Measurements from ENCODE around the gene TULP1.
"Not testable (repeated sequence)": the region's sequence is repeated elsewhere in the genome, so short reads cannot be mapped to it uniquely, and the experiment has no call there.

Gene TULP1

DNA sequence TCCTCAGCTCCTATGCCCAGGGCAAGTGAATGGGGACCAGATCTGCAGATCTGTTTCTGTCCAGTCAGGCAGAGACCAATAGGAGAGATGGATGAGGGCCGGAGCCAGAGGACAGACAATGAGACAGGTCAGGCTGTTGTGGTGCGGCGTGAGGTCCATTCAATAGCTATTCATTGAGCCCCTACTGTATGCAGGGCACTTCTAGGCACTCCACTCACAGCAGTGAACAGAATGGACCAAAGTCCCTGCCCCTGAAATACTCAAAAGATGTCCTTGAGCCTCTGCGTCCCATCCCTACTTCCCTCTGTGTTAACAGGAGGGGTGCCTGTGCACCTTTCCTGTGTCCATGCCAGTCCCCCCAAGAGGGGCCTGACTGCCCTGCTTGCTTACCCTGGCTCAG, 8.5 kb upstream of the TULP1 start:
- DNase-seq (ENCODE audit: low spot score): no peak

DNA sequence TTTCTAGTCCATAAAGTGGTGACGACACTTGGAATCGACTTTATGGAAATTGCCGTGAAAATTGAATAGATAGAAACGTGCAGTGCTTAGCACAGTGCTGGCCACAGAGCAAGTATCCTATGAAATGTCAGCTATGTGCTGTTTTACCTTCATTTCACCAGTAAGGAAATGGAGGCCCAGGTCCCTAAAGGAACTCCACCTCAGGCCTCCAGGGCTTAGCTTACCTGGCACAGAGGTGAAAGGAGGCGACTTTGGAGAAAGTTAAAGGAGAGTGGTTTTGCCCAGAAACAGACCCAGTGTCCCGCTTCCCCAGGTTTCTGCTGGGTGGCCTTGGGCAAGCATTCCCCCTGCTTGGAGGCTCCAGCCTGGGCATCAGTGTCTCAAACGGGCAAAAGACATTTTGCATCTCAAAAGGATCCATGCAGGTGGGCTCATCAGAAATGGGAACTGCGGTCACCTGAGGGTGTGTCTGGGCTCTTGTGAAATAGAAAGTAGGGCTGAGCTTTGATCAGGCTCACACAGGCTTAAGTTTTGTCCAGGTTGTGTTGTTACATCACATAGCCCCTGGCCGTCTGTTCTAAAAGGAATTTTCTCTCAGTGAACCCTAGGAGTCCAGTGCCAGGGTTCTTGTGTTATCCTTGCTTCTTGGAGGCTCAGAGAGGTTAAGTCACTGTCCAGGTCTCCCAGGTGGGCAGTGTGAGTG, 6.8 kb upstream of the TULP1 start:
- DNase-seq (ENCODE audit: low spot score): no peak

DNA sequence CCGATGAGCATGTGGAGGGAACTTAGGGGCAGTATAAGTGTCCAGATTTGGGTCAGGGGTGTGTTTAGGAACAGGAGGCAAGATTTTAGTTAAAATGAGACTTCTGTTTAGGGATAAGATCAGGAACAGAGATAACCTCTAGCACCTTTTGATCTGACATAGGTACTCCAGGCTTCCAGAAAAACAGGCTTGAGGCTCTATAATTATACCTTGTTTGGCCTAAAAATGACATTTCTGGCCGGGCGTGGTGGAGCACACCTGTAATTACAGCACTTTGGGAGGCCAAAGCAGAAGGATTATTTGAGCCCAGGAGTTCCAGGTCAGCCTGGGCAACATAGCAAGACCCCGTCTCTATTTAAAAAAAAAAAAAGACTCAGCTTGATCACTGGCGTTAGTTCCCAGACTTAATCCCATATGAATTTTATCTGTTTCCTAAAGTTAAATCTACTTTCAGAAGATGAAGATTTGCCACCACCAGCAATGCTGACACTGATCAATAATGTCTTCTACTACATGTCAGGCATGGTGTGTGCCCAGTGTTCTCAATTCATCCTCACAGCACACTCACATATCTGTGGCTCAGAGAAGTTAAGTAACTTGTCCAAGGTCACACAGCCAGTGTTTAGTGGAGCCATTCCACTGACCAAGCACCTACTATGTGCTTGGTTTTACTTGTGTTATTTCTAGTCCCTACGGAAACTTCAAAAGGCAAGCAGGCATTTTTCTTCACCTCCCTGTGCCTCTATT, 6.0 kb upstream of the TULP1 start:
- no peak for DNase-seq (ENCODE audit: low spot score)

DNA sequence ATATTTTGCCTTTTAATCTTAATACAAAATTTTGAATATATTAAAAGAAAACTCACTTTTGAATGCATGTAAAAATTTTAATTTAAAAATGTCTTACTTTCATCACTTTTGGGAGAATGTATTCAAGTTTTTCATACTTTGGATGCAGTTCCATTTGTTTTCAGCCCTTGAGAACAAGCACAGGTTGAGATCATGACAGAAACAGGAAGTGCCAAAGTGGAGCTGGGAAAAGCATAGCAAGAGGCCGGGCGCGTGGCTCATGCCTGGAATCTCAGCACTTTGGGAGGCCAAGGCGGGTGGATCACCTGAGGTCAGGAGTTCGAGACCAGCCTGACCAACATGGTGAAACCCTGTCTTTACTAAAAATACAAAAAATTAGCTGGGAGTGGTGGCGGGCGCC, 5.3 kb upstream of the TULP1 start:
- DNase-seq (ENCODE audit: low spot score): not testable (repeated sequence)

DNA sequence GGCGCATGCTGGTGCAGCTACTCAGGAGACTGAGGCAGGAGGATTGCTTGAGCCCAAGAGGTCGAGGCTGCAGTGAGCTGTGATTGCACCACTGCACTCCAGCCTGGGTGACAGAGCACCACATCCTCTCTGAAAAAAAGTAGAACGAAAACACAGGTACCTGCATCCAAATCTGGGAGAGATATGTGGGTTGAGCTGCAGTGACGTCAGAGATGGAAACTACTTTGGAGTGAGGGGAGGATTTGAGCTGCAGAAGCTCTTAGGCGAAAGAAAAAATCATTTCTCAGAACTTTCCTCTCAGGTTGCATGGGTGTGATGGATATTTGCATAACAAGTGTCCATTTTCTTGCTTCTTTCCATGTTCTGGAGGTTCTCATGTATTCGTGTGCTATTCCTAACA, 4.0 kb upstream of the TULP1 start:
- DNase-seq (ENCODE audit: low spot score): no peak

DNA sequence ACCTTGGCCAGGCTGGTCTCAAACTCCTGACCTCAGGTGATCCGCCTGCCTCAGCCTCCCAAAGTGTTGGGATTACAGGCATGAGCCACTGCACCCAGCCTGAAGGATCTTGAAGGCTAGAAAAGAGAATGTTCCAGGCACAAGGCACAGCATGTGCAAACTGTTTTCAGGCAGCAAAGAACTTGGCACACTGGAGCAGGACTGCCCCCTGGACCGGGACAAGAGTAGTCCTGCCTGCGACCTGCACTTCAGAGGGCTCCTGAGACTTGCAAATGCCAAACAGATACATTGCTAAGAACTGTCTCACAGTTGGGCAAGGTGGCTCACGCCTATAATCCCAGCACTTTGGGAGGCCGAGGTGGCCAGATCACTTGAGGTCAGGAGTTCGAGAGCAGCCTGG, 3.2 kb upstream of the TULP1 start:
- not testable (repeated sequence) for DNase-seq (ENCODE audit: low spot score)

DNA sequence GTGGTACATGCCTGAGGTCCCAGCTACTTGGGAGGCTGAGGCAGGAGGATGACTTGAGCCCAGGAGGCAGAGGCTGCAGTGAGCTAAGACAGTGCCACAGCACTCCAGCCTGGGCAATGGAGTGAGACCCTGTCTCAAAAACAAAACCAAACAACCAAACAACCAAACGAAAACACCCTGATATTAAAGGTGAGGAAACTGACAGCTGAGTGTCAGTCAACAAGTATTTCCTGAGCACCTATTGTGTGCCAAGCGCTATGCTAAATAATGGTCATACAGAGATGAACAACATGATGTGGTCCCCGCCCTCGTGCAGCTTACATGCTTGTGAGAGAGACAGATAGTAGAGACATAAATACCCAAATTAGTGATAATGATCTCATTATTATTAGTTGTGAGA, 1.9 kb upstream of the TULP1 start:
- no peak for DNase-seq (ENCODE audit: low spot score)

DNA sequence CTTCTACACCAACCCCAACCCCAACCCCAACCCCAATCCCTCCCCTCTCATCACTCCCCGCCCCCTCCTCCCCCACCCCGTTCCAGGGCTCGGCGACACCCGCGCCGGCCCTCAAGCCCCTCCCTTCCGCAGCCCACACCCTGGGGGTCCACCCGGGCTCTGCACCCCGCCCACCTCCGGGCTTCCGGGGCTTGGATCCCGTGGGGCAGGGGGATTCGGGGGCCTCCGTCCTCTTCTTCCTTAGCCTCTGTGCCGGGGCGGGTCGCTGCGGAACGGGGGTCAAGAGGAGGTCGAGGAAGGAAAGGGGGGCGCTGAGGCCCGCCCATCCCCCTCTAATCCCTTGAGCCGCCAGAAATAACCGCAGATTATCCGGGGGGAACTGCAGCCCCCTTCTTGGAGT, 690 bp downstream of the TULP1 start:
- DNase-seq (ENCODE audit: low spot score): no peak

DNA sequence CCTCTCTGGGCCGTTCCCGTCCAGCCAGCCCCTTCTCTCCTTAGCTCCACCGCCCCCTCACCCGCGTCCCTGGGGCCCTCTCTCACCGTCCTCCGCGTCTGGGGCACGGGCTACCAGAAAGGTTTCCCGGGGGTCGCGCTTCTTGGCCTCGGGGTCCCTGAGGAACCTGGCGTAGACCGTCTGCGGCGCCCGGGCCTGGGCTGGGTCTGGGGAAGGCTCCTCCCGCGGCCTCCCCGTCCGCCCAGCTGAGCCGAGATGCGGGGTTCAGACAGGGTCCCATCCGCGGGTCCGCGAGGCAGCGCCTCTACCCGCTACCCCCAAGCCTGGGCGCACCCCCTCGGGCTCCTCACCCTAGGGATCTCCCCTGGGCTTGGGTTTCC, 1.1 kb downstream of the TULP1 start:
- no peak for DNase-seq (ENCODE audit: low spot score)

DNA sequence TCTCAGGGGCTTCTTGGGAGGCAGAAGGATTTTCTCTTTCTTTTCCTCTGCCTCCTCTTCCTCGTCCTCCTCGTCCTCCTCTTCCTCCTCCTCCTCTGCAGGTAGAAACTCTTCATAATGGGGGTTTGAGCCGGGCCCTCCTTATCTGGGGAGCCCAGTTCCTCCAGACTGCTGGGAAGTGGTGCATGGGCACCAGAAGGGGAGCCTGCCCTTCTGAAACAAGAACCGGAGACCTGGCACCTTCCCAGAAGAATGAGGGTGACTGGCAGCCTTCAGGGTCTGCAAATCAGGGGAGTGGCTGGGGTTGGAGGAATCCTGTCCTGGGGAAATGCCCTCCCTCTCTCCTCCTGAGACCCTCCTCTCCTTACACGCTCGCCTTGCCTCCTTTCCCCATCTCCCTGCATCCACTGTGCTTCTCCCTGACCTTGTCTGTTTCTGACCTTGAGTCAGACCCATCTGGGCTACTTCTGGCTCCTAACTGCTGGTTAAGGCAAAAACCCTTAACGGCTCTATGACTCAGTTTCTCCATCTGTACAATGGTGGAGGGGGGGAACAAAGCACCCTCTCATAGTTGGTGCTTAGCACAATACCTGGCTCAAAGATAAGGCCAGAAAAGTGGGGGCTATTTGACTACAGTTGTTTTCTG, 1.7 kb downstream of the TULP1 start:
- no peak for DNase-seq (ENCODE audit: low spot score)

DNA sequence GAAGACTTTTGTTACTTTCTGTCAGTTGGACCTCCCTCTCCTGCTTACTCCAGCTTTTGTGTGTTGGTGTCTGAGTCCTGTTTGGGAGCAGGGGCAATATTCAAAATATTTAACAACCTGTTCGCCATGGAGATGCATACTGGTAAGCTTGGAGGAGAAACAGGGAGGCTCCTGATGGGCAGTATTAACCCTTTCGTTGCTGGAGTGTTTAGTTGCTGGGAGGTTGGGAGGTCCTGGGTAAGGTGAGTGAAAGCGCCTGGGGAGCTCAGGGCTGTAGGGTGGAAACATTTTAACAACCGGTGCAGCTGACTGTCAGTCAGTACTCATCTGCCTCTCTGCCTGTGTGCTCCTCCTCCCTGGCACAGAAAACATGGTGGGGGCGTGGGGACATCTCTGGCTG, 4.2 kb downstream of the TULP1 start:
- no peak for DNase-seq (ENCODE audit: low spot score)

DNA sequence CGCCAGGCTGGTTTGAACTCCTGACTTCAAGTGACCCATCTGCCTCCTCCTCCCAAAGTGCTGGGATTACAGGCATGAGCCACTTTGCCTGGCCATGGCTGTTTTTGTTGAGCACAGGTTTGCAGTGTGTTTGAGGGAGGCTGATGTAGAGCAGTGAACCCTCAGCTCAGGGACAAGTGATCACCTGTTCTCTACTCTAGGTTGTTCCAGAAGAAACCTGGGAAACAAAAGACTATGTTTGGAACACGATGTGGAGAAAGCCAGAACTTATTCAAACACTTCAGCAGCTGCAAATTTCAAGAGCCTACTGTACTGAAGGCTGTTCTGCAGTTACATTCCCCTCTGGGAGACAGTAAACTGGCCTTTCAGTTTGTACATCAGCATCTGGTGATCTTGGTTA, 4.7 kb downstream of the TULP1 start:
- no peak for DNase-seq (ENCODE audit: low spot score)

DNA sequence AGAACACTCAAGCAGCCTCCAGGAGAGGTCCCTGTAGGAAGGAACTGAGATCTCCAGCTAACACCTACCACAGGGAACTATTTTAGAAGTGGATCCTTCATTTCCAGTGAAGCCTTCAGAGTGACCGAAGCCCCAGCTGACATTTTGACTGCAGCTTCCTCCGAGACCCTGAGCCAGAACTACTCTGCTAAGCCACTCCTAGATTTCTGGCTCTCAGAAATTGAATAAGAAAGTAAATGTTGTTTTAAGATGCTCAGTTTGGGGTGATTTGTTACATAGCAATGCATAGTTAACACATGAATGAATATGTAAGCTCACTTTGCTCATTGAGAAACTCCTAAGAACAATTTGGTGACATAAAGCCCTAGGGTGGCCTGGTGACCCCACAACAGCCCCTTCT, 5.5 kb downstream of the TULP1 start:
- DNase-seq (ENCODE audit: low spot score): no peak

DNA sequence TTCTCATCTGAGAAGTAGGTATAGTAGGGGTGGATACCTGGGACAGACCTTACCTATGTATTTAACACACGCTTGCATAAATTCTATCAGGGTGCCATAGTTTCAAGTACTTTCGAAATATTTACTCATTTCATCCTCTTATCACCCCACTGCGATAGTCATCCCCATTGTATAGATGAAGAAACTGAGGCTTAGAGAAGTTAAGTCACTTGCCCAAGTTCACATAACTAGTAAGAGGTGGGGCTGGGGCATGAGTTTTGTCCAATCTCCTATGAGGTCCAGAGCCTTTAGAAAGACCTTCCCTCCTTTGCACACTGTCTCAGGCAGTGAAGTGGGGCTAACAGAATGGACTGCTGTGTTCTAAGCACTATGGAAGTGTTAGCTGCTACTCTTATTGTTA, 6.2 kb downstream of the TULP1 start:
- no peak for DNase-seq (ENCODE audit: low spot score)

DNA sequence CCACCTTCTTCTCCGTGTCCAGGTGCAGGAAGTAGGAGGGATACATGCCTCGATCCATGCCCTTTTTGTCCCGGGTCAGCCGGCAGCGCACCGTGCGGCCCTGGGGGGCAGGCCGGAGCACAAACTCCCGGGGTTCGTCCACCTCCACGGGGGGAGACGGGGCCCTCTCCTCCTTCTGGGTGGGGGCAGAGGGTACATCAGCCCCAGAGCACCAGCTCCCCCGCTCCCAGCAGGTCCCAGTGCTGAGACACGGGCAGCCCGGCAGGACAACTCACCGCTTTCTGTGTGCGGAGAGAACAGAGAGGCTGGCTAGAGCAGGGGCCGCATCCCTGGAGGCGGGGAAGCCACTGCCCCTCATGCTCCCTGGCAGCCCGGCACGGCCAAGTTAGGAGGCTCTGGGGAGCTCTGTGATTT, 6.7 kb downstream of the TULP1 start:
- DNase-seq (ENCODE audit: low spot score): no peak

DNA sequence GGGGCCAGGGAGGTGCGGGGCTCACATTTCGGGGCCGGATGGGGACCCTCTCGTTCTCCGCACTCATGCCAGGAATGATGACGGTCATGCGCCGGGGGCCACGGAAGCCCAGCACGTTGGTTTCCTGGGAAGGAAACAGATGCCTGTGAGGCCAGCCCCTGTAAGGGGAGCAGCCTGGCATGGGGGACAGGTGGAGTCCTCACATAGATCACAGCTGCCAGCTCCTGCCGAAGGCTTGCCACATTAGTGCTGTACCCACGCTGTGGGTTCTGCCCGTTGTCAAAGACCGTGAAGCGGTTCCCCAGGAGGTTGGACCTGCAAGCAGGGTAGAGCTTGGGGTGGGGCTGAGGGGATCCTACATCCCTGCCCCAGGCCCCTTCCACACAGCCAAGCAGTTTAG, 9.2 kb downstream of the TULP1 start:
- no peak for DNase-seq (ENCODE audit: low spot score)

DNA sequence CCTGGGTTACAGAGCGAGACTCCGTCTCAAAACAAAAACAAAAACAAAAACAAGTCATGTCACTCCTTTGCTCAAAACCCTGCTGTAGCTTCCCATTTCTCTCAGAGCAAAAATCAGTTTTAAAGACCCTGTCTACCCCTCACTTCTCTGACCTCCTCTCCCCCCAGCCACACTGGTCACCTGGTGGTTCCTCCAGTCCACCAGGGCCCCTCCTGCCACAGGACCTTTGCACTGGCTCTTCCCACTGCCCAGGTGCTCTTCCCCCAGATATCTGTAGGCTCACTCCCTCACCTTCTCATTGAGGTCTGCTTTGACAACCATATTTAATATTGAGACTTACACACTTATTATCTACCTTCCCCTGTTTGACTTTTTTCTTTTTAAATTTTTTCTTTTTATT, 10.9 kb downstream of the TULP1 start:
- DNase-seq (ENCODE audit: low spot score): no peak

DNA sequence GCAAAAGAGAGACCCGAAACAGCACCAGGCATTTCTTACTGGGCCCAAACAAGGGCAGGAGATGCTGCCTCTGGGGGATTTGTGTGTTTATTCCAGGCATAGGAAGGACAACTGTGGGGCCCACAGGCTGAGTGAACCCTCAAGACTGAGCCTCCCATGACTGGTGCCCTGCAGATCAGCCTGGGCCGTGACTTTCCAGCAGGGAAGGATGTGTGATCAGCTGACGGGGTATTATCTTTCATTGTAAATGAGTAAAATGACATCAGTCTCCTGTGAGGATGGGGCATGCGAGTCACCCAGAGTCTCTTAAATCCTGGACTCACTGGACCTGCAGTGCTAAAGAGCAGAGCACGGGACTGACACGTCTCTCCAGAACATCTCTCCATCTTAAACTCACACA, 11.9 kb downstream of the TULP1 start:
- DNase-seq (ENCODE audit: low spot score): no peak

DNA sequence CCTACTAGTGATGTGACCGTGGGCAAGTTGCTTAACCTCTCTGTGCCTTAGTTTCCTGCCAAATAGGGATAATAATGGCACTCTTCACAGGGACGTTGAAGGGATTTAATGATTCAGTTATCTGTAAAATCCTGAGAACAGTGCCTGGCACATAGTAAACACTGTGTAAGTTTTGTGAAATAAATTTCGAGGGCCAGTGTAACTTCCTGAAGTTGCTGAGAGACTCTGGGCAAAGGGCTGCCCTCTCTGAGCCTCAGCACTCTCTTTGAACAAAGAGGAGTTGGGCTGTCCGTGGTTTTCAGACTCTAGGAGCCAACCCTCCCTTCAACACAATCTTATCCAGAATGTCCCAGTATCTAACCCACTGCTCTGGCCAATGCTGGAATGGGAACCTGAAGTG, 13.3 kb downstream of the TULP1 start:
- DNase-seq (ENCODE audit: low spot score): no peak

DNA sequence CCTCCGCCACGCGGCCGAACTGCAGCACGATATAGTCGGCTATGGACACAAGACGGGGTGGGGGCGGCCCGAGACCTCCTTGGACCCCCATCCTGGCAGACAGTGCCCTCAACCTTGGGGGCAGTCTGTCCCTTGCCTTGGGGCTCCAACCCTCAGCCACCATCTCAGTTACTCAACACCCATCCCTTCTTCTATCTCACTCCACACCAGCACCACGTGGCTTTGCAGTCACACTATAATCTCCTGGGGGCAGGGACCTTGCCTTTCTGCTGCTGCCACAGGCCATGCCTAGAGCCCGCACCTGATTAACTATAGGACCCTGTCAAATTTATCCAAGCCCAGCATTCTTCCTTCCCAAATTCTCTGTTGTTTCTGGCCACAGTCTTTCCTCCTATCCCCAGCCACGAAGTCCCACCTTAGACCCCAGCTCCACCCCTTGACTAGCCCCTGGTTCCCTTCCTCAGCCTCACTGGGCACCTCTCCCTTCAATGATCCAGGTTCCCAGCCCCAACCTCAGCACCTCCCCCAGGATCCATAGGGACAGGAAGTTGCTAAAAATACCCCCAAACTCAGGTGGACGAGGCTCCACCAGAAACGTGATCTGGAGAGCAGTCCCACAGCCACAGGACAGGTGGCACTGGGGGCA, 14.2 kb downstream of the TULP1 start:
- DNase-seq (ENCODE audit: low spot score): no peak

DNA sequence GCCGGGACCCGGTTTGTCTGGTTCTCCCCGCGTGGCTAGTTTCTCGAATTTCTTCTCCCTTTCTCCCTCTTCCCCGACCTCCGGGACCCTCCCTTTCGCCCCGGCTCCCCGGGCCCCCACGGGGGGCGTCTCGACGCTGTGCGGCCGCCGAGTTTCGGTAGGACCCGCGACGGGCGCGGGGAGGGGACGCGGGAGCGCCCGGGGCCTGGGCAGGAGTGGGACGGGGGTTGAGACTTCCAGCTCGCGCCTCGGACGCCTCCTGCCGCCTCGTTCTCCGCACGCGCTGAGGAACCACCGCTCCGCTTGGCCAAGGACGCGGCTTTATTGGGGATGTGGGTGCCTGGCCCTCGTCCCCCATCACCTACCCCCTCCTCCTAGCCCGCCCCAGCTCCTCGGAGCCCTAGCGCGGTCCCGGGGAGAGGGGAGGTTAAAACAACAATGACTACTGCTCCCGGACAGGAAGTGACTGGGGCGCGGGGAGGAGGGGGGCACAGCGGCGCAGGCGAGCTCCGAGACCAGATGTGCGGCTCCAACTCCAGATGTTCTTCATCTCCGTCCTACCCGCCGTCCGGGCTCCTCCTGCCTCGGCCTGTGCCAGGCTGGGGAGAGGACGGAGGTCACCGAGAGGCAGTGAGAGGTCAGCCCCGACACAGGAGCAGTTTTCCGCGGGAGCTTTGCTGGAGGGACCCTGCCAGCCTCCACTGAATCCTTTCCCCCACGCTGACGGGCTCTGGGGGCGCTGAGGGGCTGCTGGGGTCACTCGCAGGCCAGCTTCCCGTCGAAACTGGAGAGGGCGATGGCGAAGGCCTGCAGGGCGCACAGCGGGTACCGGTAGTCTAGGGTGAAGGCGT, 14.9 kb downstream of the TULP1 start:
- DNase-seq (ENCODE audit: low spot score): no peak

Measured in NAMALWA (cell line).